Measurements from ENCODE around the gene PTPRN2. TPM values are rescaled to one million over a fixed set of nuclear protein-coding genes. Genes with fewer than 3 reads are reported as not detected.

The PTPRN2 gene
- total RNA-seq, 1 experiment from 2014 or later, result 2.1 TPM

- Histone ChIP-seq H3K4me1 (ENCODE audit: control insufficient read depth in 1 of 2, insufficient read depth in 2 of 2, low read length in 2 of 2) (no peaks in the 10 kb centered on the region), H3K9me3 (ENCODE audit: control insufficient read depth in 1 of 2, insufficient read depth in 1 of 2, low read depth in 1 of 2, low read length in 2 of 2) (no peaks in the 10 kb centered on the region), H3K27ac (ENCODE audit: low read depth, low read length) (no peak overlapping the region), H3K27me3 (ENCODE audit: insufficient read depth, low read length) (no peaks in the 10 kb centered on the region), H3K4me2 (ENCODE audit: low read length) (no peak overlapping the region), H3K79me2 (ENCODE audit: insufficient read depth, low read length) (no peaks in the 10 kb centered on the region), H4K20me1 (ENCODE audit: insufficient read depth) (no peaks in the 10 kb centered on the region), H3K9ac (ENCODE audit: low read length) (no peak overlapping the region), H3K4me3 (replicated peaks in 1 of 2; ENCODE audit: low read depth in 1 of 2, low read length in 2 of 2) (no peak overlapping the region), H3K36me3 (ENCODE audit: control insufficient read depth in 1 of 2, insufficient read depth in 2 of 2, low read length in 2 of 2) (no peaks in the 10 kb centered on the region), H3K9me2 (ENCODE audit: insufficient read depth) (no peaks in the 10 kb centered on the region), H2AFZ (ENCODE audit: low read depth, low read length, poor library complexity, severe bottlenecking) (no peak overlapping the region)
- DNase-seq (ENCODE audit: low read depth, low spot score) (no peak), ATAC-seq (no peak)
- BruUV-seq (replicated peaks), result no TSS peak
- POLR2A ChIA-PET, result no interaction called here
- intact Hi-C loops (cut with micrococcal nuclease), result no loop called here
- RAD21 ChIA-PET (ENCODE audit: low non-redundant PET in 1 of 2, low total read pairs in 2 of 2, uncharacterized antibody in 2 of 2, unreplicated experiment in 2 of 2), result no interaction called here
- CTCF ChIA-PET, result no interaction called here
- TF ChIP-seq RAD21 (IDR thresholded peaks at IDR 0.05; ENCODE audit: low read depth) (no peak), POLR2A (IDR thresholded peaks at IDR 0.05; ENCODE audit: borderline replicate concordance, extremely low read depth, insufficient read depth, insufficient read length) (no peak), YY1 (IDR thresholded peaks at IDR 0.05; ENCODE audit: extremely low read depth, insufficient replicate concordance, low read depth, low read length) (no peak), CTCF (IDR thresholded peaks at IDR 0.05 in 2 of 3, conservative IDR thresholded peaks at IDR 0.05 in 1 of 3; ENCODE audit: borderline replicate concordance in 1 of 3, insufficient read depth in 1 of 3, low read depth in 2 of 3, low read length in 2 of 3) (no peak), ELF1 (IDR thresholded peaks at IDR 0.05; ENCODE audit: borderline replicate concordance, low read depth) (no peak), JUND (IDR thresholded peaks at IDR 0.05) (no peak), CEBPB (IDR thresholded peaks at IDR 0.05; ENCODE audit: low read depth) (no peak), TCF7L2 (IDR thresholded peaks at IDR 0.05; ENCODE audit: borderline replicate concordance, extremely low read depth, insufficient read depth, insufficient read length) (no peak), SRF (IDR thresholded peaks at IDR 0.05; ENCODE audit: low read depth) (no peak), REST (IDR thresholded peaks at IDR 0.05; ENCODE audit: low read depth) (no peak), SP1 (IDR thresholded peaks at IDR 0.05; ENCODE audit: low read depth) (no peak), ZNF274 (IDR thresholded peaks at IDR 0.05; ENCODE audit: low read depth, low read length) (no peak), EZH2phosphoT487 (IDR thresholded peaks at IDR 0.05; ENCODE audit: borderline replicate concordance) (no peak), SIN3A (IDR thresholded peaks at IDR 0.05; ENCODE audit: low read depth) (no peak)
- TF ChIP-seq, protein P1, sequence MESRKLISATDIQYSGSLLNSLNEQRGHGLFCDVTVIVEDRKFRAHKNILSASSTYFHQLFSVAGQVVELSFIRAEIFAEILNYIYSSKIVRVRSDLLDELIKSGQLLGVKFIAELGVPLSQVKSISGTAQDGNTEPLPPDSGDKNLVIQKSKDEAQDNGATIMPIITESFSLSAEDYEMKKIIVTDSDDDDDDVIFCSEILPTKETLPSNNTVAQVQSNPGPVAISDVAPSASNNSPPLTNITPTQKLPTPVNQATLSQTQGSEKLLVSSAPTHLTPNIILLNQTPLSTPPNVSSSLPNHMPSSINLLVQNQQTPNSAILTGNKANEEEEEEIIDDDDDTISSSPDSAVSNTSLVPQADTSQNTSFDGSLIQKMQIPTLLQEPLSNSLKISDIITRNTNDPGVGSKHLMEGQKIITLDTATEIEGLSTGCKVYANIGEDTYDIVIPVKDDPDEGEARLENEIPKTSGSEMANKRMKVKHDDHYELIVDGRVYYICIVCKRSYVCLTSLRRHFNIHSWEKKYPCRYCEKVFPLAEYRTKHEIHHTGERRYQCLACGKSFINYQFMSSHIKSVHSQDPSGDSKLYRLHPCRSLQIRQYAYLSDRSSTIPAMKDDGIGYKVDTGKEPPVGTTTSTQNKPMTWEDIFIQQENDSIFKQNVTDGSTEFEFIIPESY (IDR thresholded peaks at IDR 0.05; ENCODE audit: extremely low read depth, insufficient replicate concordance, low read length), result no peak
Observed at GRCh38 chr7:157589680-157590079, 997.9 kb downstream of the PTPRN2 start.
